ENCODE measurements around the gene ITIH4.

DNA sequence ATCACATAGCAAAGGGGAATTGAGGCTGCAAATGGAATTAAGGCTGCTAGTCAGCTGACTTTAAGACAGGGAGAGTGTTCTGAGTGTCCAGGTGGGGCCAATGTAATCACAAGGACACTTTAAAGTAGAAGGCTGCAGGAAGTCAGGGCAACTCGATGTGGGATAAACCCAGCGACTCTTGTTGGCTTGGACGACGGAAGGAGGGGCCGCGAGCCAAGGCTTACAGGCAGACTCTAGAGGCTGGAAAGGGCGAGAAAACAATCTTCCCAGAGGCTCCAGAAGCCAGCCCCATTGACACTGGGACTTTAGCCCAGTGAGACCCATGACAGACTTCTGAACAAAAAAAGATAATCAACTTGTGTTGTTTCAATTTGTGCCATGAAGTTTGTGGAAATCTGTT is 17.3 kb upstream of the ITIH4 start:
- TF ChIP-seq POLR2A (IDR thresholded peaks at IDR 0.05) = no peak
- no peak for TF ChIP-seq POLR2AphosphoS5 (IDR thresholded peaks at IDR 0.05)
- TF ChIP-seq, protein P1, sequence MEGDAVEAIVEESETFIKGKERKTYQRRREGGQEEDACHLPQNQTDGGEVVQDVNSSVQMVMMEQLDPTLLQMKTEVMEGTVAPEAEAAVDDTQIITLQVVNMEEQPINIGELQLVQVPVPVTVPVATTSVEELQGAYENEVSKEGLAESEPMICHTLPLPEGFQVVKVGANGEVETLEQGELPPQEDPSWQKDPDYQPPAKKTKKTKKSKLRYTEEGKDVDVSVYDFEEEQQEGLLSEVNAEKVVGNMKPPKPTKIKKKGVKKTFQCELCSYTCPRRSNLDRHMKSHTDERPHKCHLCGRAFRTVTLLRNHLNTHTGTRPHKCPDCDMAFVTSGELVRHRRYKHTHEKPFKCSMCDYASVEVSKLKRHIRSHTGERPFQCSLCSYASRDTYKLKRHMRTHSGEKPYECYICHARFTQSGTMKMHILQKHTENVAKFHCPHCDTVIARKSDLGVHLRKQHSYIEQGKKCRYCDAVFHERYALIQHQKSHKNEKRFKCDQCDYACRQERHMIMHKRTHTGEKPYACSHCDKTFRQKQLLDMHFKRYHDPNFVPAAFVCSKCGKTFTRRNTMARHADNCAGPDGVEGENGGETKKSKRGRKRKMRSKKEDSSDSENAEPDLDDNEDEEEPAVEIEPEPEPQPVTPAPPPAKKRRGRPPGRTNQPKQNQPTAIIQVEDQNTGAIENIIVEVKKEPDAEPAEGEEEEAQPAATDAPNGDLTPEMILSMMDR (IDR thresholded peaks at IDR 0.05) = no peak

All from breast epithelium (tissue), 3 donors.